ENCODE data around the gene EMP2. TPM values are rescaled to one million over a fixed set of nuclear protein-coding genes. Genes with fewer than 3 reads are reported as not detected.
"Not testable (repeated sequence)": the region's sequence is repeated elsewhere in the genome, so short reads cannot be mapped to it uniquely, and the experiment has no call there.

The EMP2 gene
- polyA plus RNA-seq, 6 donors from 2014 or later: 0.26 to 0.74 TPM; not detected in 4

DNA sequence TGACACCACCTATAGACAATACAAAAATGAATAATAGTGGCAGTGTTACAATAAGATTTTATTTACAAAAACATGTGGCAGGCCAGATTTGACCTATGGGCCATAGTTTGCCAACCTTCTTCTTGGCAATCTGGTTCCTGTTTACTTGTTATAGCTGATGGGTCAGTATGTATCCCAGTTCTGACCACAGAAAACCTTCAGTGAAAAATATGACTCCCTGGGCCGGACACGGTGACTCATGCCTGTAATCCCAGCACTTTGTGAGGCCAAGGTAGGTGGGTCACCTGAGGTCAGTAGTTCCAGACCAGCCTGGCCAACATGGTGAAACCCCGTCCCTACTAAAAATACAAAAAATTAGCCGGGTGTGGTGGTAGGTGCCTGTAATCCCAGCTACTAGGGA lies 46.8 kb downstream of the EMP2 start:
- peak overlapping the region in 1 of 8 donors; percentile 12 for H3K4me3 Mint-ChIP-seq
- not testable (repeated sequence) for H3K9me3 Mint-ChIP-seq; H3K27ac Mint-ChIP-seq; DNase-seq; H3K4me1 Mint-ChIP-seq; H3K36me3 Mint-ChIP-seq; H3K27me3 Mint-ChIP-seq; ATAC-seq (ENCODE audit: low read depth in 2 of 2)

DNA sequence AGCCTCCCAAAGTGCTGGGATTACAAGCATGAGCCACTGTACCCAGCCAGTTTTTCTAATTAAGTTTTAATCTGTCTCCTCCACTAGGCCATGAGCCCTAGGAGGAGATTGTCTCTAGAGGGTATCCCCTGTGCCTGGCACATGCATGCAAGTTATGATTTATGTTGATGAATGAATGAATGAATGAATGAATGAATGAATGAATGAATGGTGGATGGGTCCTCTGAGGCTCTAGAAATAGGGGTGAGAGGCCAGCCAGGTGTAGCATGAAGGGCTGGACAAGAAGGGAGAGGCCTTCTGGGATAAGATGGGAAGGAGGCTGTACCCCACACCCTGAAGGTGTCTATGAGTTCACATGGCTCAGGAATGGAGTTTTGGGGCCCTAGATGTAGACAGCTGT lies 48.8 kb downstream of the EMP2 start:
- H3K9me3 Mint-ChIP-seq: no peaks in the 10 kb centered on the region
- DNase-seq (no peak), ATAC-seq (ENCODE audit: low read depth in 2 of 2) (no peak)
- peak overlapping the region in 2 of 6 donors; percentile 39 to 42 for H3K27ac Mint-ChIP-seq
- no peak overlapping the region for H3K4me3 Mint-ChIP-seq
- peaks cover 0 to 5% (median 0%) of the 10 kb centered on the region in 3 donors for H3K4me1 Mint-ChIP-seq
- H3K27me3 Mint-ChIP-seq: no peaks in the 10 kb centered on the region
- no peaks in the 10 kb centered on the region for H3K36me3 Mint-ChIP-seq

- Mint-ChIP-seq H3K4me3 (no peak overlapping the region), H3K4me1 (no peaks in the 10 kb centered on the region), H3K27ac (no peak overlapping the region), H3K36me3 (no peaks in the 10 kb centered on the region), H3K9me3 (no peaks in the 10 kb centered on the region), H3K27me3 (no peaks in the 10 kb centered on the region)
- DNase-seq (no peak), ATAC-seq (ENCODE audit: low read depth in 2 of 2) (no peak)
These were observed 49.7 kb downstream of the EMP2 start for GRCh38 chr16:10530685-10531084.

DNA sequence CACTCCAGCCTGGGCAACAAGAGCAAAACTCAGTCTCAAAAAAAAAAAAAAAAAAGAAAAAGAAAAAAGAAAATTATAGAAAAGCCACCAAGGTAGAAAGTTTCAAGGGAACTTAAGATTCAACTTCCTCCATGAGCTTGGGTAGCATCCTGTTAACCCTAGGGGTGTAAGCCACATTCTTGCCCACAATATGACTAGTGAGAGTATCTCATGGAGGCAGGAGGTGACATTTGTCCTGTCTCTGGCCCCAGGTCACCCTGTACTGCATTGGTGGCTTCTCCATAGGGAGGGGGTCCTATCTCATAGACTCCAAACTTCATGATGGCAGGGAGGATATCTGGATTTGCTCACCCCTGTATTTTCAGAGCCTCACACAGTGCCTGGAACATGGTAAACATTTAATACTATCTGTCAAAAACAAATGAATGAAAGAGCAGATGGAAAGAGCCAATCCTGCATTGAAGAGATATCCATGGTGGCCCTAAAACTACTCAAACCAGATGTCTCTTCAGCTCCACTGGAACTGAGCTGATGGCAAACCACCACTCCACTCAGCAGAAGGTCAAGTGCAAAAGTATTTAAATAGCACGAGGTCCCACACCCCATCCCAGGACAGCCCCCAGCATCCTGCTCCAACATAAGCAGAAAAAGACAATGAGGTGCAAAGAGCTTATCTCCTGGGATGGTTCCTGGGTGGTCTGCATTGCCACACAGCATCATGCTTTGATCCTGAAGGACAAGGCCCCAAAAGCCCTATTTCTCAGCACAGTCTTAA lies 50.3 kb downstream of the EMP2 start:
- H3K27ac Mint-ChIP-seq: peak overlapping the region in 1 of 6 donors; percentile 18
- no peaks in the 10 kb centered on the region for H3K9me3 Mint-ChIP-seq
- ATAC-seq (ENCODE audit: low read depth in 2 of 2) (no peak), DNase-seq (no peak)
- H3K36me3 Mint-ChIP-seq: no peaks in the 10 kb centered on the region
- no peak overlapping the region for H3K4me3 Mint-ChIP-seq
- no peaks in the 10 kb centered on the region for H3K4me1 Mint-ChIP-seq
- no peaks in the 10 kb centered on the region for H3K27me3 Mint-ChIP-seq

GRCh38 chr16:10528635-10529034 lies 51.8 kb downstream of the EMP2 start:
- Mint-ChIP-seq H3K36me3 (no peaks in the 10 kb centered on the region), H3K4me1 (no peaks in the 10 kb centered on the region), H3K9me3 (no peaks in the 10 kb centered on the region), H3K27me3 (no peaks in the 10 kb centered on the region), H3K4me3 (no peak overlapping the region), H3K27ac (peak overlapping the region in 1 of 6 donors; percentile 17)
- ATAC-seq (ENCODE audit: low read depth in 2 of 2) (no peak), DNase-seq (no peak)

DNA sequence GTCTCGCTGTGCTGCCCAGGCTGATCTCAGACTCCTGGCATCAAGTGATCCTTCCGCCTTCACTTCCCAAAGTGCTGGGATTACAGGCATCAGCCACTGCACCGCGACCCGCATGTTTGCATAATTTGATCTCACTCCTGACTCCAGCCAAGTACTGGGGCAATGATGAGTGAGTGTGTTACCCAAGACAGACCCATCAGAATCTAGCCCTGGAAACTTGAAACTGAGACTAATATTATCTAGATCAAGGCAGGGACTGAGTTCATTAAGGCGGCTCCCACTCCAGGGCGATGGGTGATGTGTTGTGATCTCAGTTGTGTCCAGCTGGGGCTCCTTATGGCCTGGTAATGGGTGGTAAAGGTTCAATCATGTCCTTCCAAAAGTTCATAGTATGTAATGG lies 53.4 kb downstream of the EMP2 start:
- Mint-ChIP-seq H3K9me3 (no peaks in the 10 kb centered on the region), H3K4me3 (no peak overlapping the region), H3K36me3 (no peaks in the 10 kb centered on the region), H3K27me3 (no peaks in the 10 kb centered on the region), H3K4me1 (peaks cover 0 to under 1% (median under 1%) of the 10 kb centered on the region in 3 donors), H3K27ac (no peak overlapping the region)
- DNase-seq (no peak), ATAC-seq (ENCODE audit: low read depth in 2 of 2) (no peak)

GRCh38 chr16:10525214-10525825 lies 55.1 kb downstream of the EMP2 start:
- ATAC-seq (ENCODE audit: low read depth in 2 of 2): no peak
- Mint-ChIP-seq H3K27ac (peak overlapping the region in 1 of 6 donors; percentile 79), H3K27me3 (no peaks in the 10 kb centered on the region), H3K4me1 (peaks cover 4 to 5% (median 5%) of the 10 kb centered on the region in 3 donors), H3K36me3 (no peaks in the 10 kb centered on the region), H3K9me3 (no peaks in the 10 kb centered on the region), H3K4me3 (no peak overlapping the region)
- DNase-seq: no peak

DNA sequence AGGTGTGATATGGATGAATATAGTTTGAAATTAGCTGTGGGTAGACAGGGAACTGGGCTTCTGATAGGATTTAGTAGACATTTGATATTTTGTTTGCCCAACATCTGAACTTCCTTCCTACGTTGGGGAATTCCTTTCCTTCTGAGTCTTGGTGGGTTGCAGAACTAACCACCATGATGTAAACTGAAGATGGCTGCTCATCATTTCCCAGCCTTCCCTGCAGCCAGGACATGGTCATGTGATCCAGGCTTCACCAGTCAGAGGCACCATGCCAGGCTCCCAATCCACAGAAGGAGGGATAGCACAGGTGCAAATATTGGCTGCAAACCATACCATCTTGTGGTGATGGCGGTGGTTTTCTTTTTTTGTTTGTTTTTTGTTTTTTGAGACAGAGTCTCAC lies 57.4 kb downstream of the EMP2 start:
- H3K36me3 Mint-ChIP-seq: no peaks in the 10 kb centered on the region
- ATAC-seq (ENCODE audit: low read depth in 2 of 2): no peak
- DNase-seq: no peak
- peak overlapping the region in 1 of 6 donors; percentile 22 for H3K27ac Mint-ChIP-seq
- peaks cover 0 to 2% (median 0%) of the 10 kb centered on the region in 7 donors for H3K9me3 Mint-ChIP-seq
- H3K27me3 Mint-ChIP-seq: no peaks in the 10 kb centered on the region
- no peak overlapping the region for H3K4me3 Mint-ChIP-seq
- peaks cover 7 to 12% (median 11%) of the 10 kb centered on the region in 3 donors for H3K4me1 Mint-ChIP-seq

DNA sequence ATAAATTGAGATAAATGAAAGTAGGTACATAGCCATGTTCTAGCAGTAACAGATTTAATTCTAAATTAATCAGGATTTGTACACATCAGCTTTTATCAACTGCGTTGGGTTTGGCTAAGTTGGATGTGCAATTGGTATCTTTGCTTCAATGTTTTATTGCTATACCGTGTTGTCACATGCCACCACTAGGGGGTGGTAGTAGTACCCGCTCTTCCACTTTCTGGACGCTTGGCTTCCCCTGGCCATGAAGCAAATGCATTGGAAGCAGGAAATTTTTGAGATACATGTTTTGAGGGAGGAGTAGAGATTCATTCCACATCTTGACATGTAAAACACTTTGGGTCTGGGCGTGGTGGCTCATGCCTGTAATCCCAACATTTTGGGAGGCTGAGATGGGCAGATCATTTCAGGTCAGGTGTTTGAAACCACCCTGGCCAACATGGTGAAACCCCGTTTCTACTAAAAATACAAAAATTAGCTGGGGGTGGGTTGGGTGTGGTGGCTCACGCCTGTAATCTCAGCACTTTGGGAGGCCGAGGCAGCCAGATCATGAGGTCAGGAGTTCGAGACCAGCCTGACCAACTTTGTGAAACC lies 58.6 kb downstream of the EMP2 start:
- Mint-ChIP-seq H3K9me3 (peaks cover 0 to 2% (median 0%) of the 10 kb centered on the region in 7 donors), H3K4me3 (no peak overlapping the region), H3K4me1 (peaks cover 7 to 12% (median 11%) of the 10 kb centered on the region in 3 donors), H3K27ac (peak overlapping the region in 1 of 6 donors; percentile 56), H3K36me3 (no peaks in the 10 kb centered on the region), H3K27me3 (no peaks in the 10 kb centered on the region)
- ATAC-seq (ENCODE audit: low read depth in 2 of 2): peak; percentile 35 to 76
- peak; percentile 38 for DNase-seq

DNA sequence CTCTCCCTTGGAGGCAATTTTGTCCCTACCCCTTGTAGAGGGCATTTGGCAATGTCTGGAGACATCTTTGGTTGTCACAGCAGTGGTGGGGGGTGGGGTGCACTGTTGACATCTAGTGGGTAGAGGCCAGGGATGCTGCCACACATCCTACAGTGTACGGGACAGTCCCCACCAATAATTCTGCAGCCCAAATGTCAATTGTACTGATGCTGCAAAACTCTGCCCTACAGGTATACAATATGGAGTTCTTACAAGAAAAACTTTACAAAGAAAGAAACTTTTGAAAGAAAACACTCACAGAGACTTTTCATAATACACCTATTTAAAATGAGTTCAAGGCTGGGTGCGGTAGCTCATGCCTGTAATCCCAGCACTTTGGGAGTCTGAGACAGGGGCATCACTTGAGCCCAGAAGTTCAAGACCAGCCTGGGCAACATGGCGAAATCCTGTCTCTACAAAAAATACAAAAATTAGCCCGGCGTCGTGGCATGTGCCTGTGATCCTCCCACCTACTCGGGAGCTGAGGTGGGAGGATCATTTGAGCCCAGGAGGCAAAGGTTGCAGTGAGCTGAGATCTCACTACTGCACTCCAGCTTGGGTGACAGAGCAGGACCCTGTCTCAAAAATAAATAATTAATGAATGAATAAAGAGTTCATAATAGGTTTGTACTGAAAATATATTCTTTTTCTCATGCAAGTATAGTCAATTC lies 59.4 kb downstream of the EMP2 start:
- peaks cover 7 to 12% (median 11%) of the 10 kb centered on the region in 3 donors for H3K4me1 Mint-ChIP-seq
- H3K9me3 Mint-ChIP-seq: peaks cover 0 to 2% (median 0%) of the 10 kb centered on the region in 7 donors
- no peak for DNase-seq
- H3K36me3 Mint-ChIP-seq: no peaks in the 10 kb centered on the region
- H3K27me3 Mint-ChIP-seq: no peaks in the 10 kb centered on the region
- no peak for ATAC-seq (ENCODE audit: low read depth in 2 of 2)
- H3K27ac Mint-ChIP-seq: no peak overlapping the region
- no peak overlapping the region for H3K4me3 Mint-ChIP-seq

DNA sequence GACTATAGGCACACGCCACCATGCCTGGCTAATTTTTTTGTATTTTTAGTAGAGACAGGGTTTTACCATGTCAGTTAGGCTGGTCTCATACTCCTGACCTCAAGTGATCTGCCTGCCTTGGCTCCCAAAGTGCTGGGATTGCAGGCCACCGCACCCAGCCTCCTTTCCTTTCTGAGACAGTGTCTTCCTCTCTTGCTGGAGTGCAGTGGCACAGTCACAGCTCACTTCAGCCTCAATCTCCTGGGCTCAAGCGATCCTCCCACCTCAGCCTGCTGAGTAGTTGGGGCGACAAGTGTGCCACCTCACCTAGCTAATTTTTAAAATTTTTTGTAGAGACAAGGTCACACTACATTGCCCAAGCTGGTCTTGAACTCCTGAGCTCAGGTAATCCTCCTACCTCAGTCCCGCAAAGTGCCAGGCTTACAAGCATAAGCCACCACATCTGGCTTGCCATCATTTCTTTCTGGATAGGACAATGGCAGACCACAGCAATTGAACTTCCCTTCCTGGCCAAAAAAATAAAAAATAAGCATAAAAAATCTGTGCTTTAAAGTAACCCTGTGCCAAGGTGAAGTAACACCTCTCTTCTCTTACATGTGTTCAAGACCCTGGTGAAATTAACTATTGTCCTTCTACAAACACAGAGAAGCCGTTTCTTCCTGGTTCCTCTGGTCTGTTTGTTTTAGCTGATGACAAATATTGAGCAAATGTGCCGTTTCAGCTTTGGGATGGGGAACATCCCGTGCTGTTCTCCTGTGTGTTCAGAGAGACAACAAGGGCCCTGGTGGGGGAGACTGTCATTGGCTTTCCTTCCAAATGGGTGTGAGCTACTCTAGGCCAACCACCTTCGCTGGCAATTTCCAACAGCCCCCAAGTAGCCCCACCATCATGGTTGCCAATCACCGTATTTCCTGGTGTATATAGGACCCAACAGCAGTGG lies 60.2 kb downstream of the EMP2 start:
- DNase-seq: no peak
- Mint-ChIP-seq H3K4me3 (no peak overlapping the region), H3K4me1 (peaks cover 7 to 15% (median 11%) of the 10 kb centered on the region in 3 donors), H3K36me3 (no peaks in the 10 kb centered on the region), H3K9me3 (peaks cover 0 to 2% (median 0%) of the 10 kb centered on the region in 7 donors), H3K27me3 (no peaks in the 10 kb centered on the region), H3K27ac (peak overlapping the region in 4 of 6 donors; percentile 20 to 74 (median 42))
- ATAC-seq (ENCODE audit: low read depth in 2 of 2): no peak

DNA sequence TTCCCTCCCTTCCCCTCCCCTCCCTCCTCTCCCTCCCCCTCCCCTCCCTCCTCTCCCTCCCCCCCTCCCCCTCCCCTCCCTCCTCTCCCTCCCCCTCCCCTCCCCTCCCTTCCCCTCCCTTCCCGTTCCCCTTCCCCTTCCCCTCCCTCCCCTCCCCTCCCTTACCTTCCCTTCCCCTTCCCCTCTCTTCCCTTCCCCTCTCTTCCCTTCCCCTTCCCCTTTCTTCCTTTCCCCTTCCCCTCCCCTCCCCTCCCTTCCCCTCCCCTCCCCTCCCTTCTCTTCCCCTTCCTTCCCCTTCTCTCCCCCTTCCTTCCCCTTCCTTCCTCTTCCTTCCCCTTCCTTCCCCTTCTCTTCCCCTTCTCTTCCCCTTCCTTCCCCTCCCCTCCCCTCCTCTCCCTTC lies 61.1 kb downstream of the EMP2 start:
- H3K36me3 Mint-ChIP-seq: no peaks in the 10 kb centered on the region
- no peaks in the 10 kb centered on the region for H3K27me3 Mint-ChIP-seq
- H3K4me1 Mint-ChIP-seq: peaks cover 10 to 23% (median 11%) of the 10 kb centered on the region in 3 donors
- no peak overlapping the region for H3K4me3 Mint-ChIP-seq
- H3K27ac Mint-ChIP-seq: no peak overlapping the region
- ATAC-seq (ENCODE audit: low read depth in 2 of 2) (no peak), DNase-seq (no peak)
- H3K9me3 Mint-ChIP-seq: peaks cover 0 to 2% (median 0%) of the 10 kb centered on the region in 7 donors
